Mesodermal cell (in vitro differentiated cells): ENCODE results near the gene CWH43.
"Not testable (repeated sequence)": the region's sequence is repeated elsewhere in the genome, so short reads cannot be mapped to it uniquely, and the experiment has no call there.

Experiments used
- H3K27ac ChIP-seq: 2 replicates; pipeline ENCODE4 v1.7.0; 2013; ENCODE audit warnings: mild to moderate bottlenecking, low read depth, low read length, moderate library complexity; ENCODE audit not compliant: severe bottlenecking
- H3K36me3 ChIP-seq: 2 replicates; pipeline ENCODE4 v1.7.1; 2013; ENCODE audit warnings: mild to moderate bottlenecking, low read length, moderate library complexity; ENCODE audit not compliant: control insufficient read depth, insufficient read depth
- H3K4me1 ChIP-seq: one replicate; pipeline ENCODE4 v1.7.1; 2013; ENCODE audit warnings: mild to moderate bottlenecking, low read length; ENCODE audit not compliant: insufficient read depth, control insufficient read depth, poor library complexity, severe bottlenecking
- H3K4me3 ChIP-seq: 2 replicates; pipeline ENCODE4 v1.7.0; 2013; ENCODE audit warnings: low read length, control low read depth, mild to moderate bottlenecking; ENCODE audit not compliant: insufficient read depth, poor library complexity, severe bottlenecking; ENCODE audit errors: extremely low read depth
- H3K9me3 ChIP-seq: 2 replicates; pipeline ENCODE4 v1.7.1; 2013; ENCODE audit warnings: mild to moderate bottlenecking, low read length, moderate library complexity; ENCODE audit not compliant: control insufficient read depth
- WGBS, 2 experiments: methylation state at CpG; one replicate each; pipeline ENCODE4 v1.1.5; 2013; ENCODE audit warnings: missing lambda C conversion rate in 2 of 2; ENCODE audit not compliant: insufficient coverage in 2 of 2; 5-methylcytosine and 5-hydroxymethylcytosine counted together

Gene CWH43

GRCh38 chr4:49097071-49097470 lies 111.0 kb downstream of the CWH43 start:
- 50 to 58% methylated on average over 9 of the region's 9 CpGs for WGBS, 2 experiments
- not testable (repeated sequence) for H3K36me3 ChIP-seq, H3K27ac ChIP-seq, H3K4me3 ChIP-seq, H3K4me1 ChIP-seq
- H3K9me3 ChIP-seq, result peaks cover 51% of the 10 kb centered on the region

GRCh38 chr4:49097505-49097904 lies 111.4 kb downstream of the CWH43 start:
- H3K4me1 ChIP-seq, H3K4me3 ChIP-seq, H3K27ac ChIP-seq, H3K36me3 ChIP-seq: not testable (repeated sequence)
- H3K9me3 ChIP-seq, result peaks cover 49% of the 10 kb centered on the region
- WGBS, 2 experiments, result 37 to 61% methylated on average over 11 of the region's 11 CpGs

- H3K4me1 ChIP-seq, H3K4me3 ChIP-seq, H3K27ac ChIP-seq, H3K36me3 ChIP-seq: not testable (repeated sequence)
- H3K9me3 ChIP-seq, result peaks cover 49% of the 10 kb centered on the region
- 57 to 69% methylated on average over 13 to 14 of the region's 14 CpGs for WGBS, 2 experiments
These were observed 112.1 kb downstream of the CWH43 start for GRCh38 chr4:49098034-49098759.

GRCh38 chr4:49099831-49100444 lies 113.9 kb downstream of the CWH43 start:
- not testable (repeated sequence) for H3K36me3 ChIP-seq, H3K4me3 ChIP-seq, H3K27ac ChIP-seq, H3K4me1 ChIP-seq
- WGBS, 2 experiments, result 66 to 67% methylated on average over 14 to 16 of the region's 16 CpGs
- peaks cover 65% of the 10 kb centered on the region for H3K9me3 ChIP-seq

GRCh38 chr4:49102344-49102898 lies 116.3 kb downstream of the CWH43 start:
- H3K27ac ChIP-seq, H3K36me3 ChIP-seq, H3K4me3 ChIP-seq, H3K4me1 ChIP-seq: not testable (repeated sequence)
- 50 to 58% methylated on average over 6 to 8 of the region's 9 CpGs for WGBS, 2 experiments
- H3K9me3 ChIP-seq, result peaks cover 61% of the 10 kb centered on the region

GRCh38 chr4:49103436-49104136 lies 117.5 kb downstream of the CWH43 start:
- peaks cover 59% of the 10 kb centered on the region for H3K9me3 ChIP-seq
- H3K4me3 ChIP-seq, H3K36me3 ChIP-seq, H3K27ac ChIP-seq, H3K4me1 ChIP-seq: not testable (repeated sequence)
- WGBS, 2 experiments, result 48 to 53% methylated on average over 11 of the region's 14 CpGs

GRCh38 chr4:49104231-49104930 lies 118.3 kb downstream of the CWH43 start:
- peaks cover 53% of the 10 kb centered on the region for H3K9me3 ChIP-seq
- not testable (repeated sequence) for H3K36me3 ChIP-seq, H3K27ac ChIP-seq, H3K4me1 ChIP-seq, H3K4me3 ChIP-seq
- 58 to 60% methylated on average over 14 to 16 of the region's 17 CpGs for WGBS, 2 experiments

- H3K4me1 ChIP-seq, H3K4me3 ChIP-seq, H3K36me3 ChIP-seq, H3K27ac ChIP-seq: not testable (repeated sequence)
- H3K9me3 ChIP-seq, result peaks cover 52% of the 10 kb centered on the region
- WGBS, 2 experiments, result 65 to 67% methylated on average over 11 of the region's 11 CpGs
These were observed 119.3 kb downstream of the CWH43 start for GRCh38 chr4:49105248-49105904.

GRCh38 chr4:49107262-49107661 lies 121.2 kb downstream of the CWH43 start:
- 48 to 58% methylated on average over 6 of the region's 6 CpGs for WGBS, 2 experiments
- H3K9me3 ChIP-seq, result peaks cover 69% of the 10 kb centered on the region
- H3K4me3 ChIP-seq, H3K4me1 ChIP-seq, H3K36me3 ChIP-seq, H3K27ac ChIP-seq: not testable (repeated sequence)
